HepG2 (cell line): ENCODE measurements around the gene PSMB1. TPM values are rescaled to one million over a fixed set of nuclear protein-coding genes. Genes with fewer than 3 reads are reported as not detected.
A peak's percentile ranks its signal among the peaks of the same experiment; 100 is the strongest.

ENCODE experiments used
- ELF1 ChIP-seq: sonication (generic); formaldehyde crosslinking; IDR thresholded peaks from 2 replicates; pipeline ENCODE4 v1.4.0; 2020; ENCODE audit warnings: missing genetic modification reagents
- GTF2F1 ChIP-seq: fragments of 150-350 bp; IDR thresholded peaks from 2 replicates; pipeline ENCODE4 v1.6.1; 2014; ENCODE audit warnings: low read length
- GZF1 ChIP-seq: sonication (generic); formaldehyde crosslinking; IDR thresholded peaks from 2 replicates; pipeline ENCODE4 v1.5.1; 2020; ENCODE audit warnings: mild to moderate bottlenecking, missing genetic modification reagents
- HCFC1 ChIP-seq: fragments of 150-350 bp; IDR thresholded peaks from 2 replicates; pipeline ENCODE4 v1.6.1; 2014; ENCODE audit warnings: low read depth, low read length
- HNF1B ChIP-seq: sonication (generic); formaldehyde crosslinking; IDR thresholded peaks from 2 replicates; pipeline ENCODE4 v1.5.1; 2020; ENCODE audit warnings: mild to moderate bottlenecking, moderate library complexity, missing genetic modification reagents
- HOXA3 ChIP-seq: sonication (generic); formaldehyde crosslinking; IDR thresholded peaks from 2 replicates; pipeline ENCODE4 v1.5.0; 2020; ENCODE audit warnings: missing genetic modification reagents
- KLF13 ChIP-seq: sonication (generic); formaldehyde crosslinking; IDR thresholded peaks from 2 replicates; pipeline ENCODE4 v1.4.0; 2020; ENCODE audit warnings: mild to moderate bottlenecking, missing genetic modification reagents
- NFKBIZ ChIP-seq: IDR thresholded peaks from 2 replicates; pipeline ENCODE4 v1.6.1; 2018; ENCODE audit warnings: missing genetic modification reagents, missing compliant biosample characterization
- NR2F1 ChIP-seq, 2 experiments: fragments of 450-650 bp in 1 of 2; formaldehyde crosslinking in 1 of 2; IDR thresholded peaks; 2 replicates each; pipeline versions ENCODE4 v1.5.0 to v1.6.1; 2016 to 2020; ENCODE audit warnings: mild to moderate bottlenecking in 1 of 2, missing compliant biosample characterization in 1 of 2, missing genetic modification reagents in 1 of 2, moderate library complexity in 1 of 2
- PAX8 ChIP-seq: sonication (generic); formaldehyde crosslinking; IDR thresholded peaks from 2 replicates; pipeline ENCODE4 v1.8.0; 2022; ENCODE audit warnings: mild to moderate bottlenecking, missing genetic modification reagents, borderline replicate concordance
- SYNCRIP ChIP-seq: fragments of 200-400 bp; formaldehyde crosslinking; IDR thresholded peaks from 2 replicates; pipeline ENCODE4 v1.6.1; 2018; ENCODE audit warnings: mild to moderate bottlenecking, low read depth, low read length; ENCODE audit not compliant: insufficient read depth
- TBX3 ChIP-seq: fragments of 450-650 bp; IDR thresholded peaks from 2 replicates; pipeline ENCODE4 v1.6.1; 2017; ENCODE audit warnings: antibody characterized with exemption, mild to moderate bottlenecking, inconsistent platforms, borderline replicate concordance
- TMF1 ChIP-seq: sonication (generic); formaldehyde crosslinking; IDR thresholded peaks from 2 replicates; pipeline ENCODE4 v1.8.1; 2022; ENCODE audit warnings: low read depth, missing genetic modification reagents
- TP53 ChIP-seq: sonication (generic); formaldehyde crosslinking; conservative IDR thresholded peaks from 2 replicates; pipeline ENCODE4 v1.4.0; 2020; ENCODE audit warnings: missing genetic modification reagents
- ZNF234 ChIP-seq: sonication (generic); formaldehyde crosslinking; conservative IDR thresholded peaks from 2 replicates; pipeline ENCODE4 v1.5.1; 2020; ENCODE audit warnings: mild to moderate bottlenecking, missing genetic modification reagents
- ZNF281 ChIP-seq: sonication (generic); formaldehyde crosslinking; IDR thresholded peaks from 2 replicates; pipeline ENCODE4 v1.4.0; 2020; ENCODE audit warnings: missing genetic modification reagents, borderline replicate concordance
- ZNF530 ChIP-seq: sonication (generic); formaldehyde crosslinking; IDR thresholded peaks from 2 replicates; pipeline ENCODE4 v1.5.0; 2020; ENCODE audit warnings: low read depth, mild to moderate bottlenecking, missing genetic modification reagents
- ZSCAN21 ChIP-seq: sonication (generic); formaldehyde crosslinking; IDR thresholded peaks from 2 replicates; pipeline ENCODE4 v1.8.0; 2022; ENCODE audit warnings: mild to moderate bottlenecking, missing genetic modification reagents, moderate library complexity, borderline replicate concordance
- polyA plus RNA-seq, 8 experiments: library from polyadenylated mRNA; depleted of rRNA in 3 of 8; stranded (reverse) in 7 of 8; unstranded in 1 of 8; fragments of >200 nt; fragmentation: Illumina TruSeq in 4 of 8; extraction: Trizol in 4 of 8; gene quantifications; 2 replicates each; pipeline versions ENCODE4 v1.2.1 to v1.2.3, GENCODE V29; 2011 to 2016; ENCODE audit warnings: low read depth in 4 of 8, missing spikeins in 1 of 8, mixed read lengths in 1 of 8; ENCODE audit not compliant: insufficient read depth in 1 of 8
- total RNA-seq, 5 experiments: library from RNA; depleted of rRNA; stranded (reverse); fragments of >200 nt; fragmentation: Illumina TruSeq; extraction: Trizol; gene quantifications; 2 replicates each; pipeline ENCODE4 v1.2.3, GENCODE V29; 2016; ENCODE audit warnings: low read depth in 1 of 5
- TF ChIP-seq, protein P1 (sequence below): sonication (generic); formaldehyde crosslinking; IDR thresholded peaks from 2 replicates; pipeline ENCODE4 v1.8.0; 2022; ENCODE audit warnings: missing genetic modification reagents, low read depth, mild to moderate bottlenecking, borderline replicate concordance
- TF ChIP-seq, protein P2 (sequence below): sonication (generic); formaldehyde crosslinking; conservative IDR thresholded peaks from 2 replicates; pipeline ENCODE4 v1.8.0; 2022; ENCODE audit warnings: missing genetic modification reagents
- TF ChIP-seq, protein P3 (sequence below): sonication (generic); formaldehyde crosslinking; IDR thresholded peaks from 2 replicates; pipeline ENCODE4 v1.5.1; 2020; ENCODE audit warnings: missing genetic modification reagents, mild to moderate bottlenecking, borderline replicate concordance

PSMB1 gene
- total and polyA plus RNA-seq, 2 of the 13 experiments (the other 11 are each of a cell fraction or from before 2014, with no cell fraction given), result 528 to 592 TPM

GRCh38 chr6:170552765-170553533 is at the start of gene PSMB1 (continued):
- peak; percentile 89 for TF ChIP-seq ZNF281 (CRISPR knock-in tag)
- TF ChIP-seq ELF1, result peak; percentile 94
- TF ChIP-seq TP53 (CRISPR knock-in tag), result peak; percentile 48; the same call in 1 of the 2 replicates
- no peak for TF ChIP-seq PAX8 (CRISPR knock-in tag)
- TF ChIP-seq NFKBIZ, result peak; percentile 54; the same call in 1 of the 2 replicates
- no peak for TF ChIP-seq GZF1 (CRISPR knock-in tag)
- peak; percentile 42; the same call in 1 of the 2 replicates for TF ChIP-seq HNF1B (CRISPR knock-in tag)
- TF ChIP-seq NR2F1 (CRISPR knock-in tag; IDR thresholded peaks at IDR 0.05), result no peak
- TF ChIP-seq, protein P1, sequence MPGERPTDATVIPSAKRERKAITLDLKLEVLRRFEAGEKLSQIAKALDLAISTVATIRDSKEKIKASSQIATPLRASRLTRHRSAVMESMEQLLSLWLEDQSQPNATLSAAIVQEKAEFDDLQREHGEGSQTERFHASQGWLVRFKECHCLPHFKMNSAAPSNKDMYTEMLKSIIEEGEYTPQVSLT (CRISPR knock-in tag), result no peak
- peak; percentile 70 for TF ChIP-seq HCFC1
- no peak for TF ChIP-seq KLF13 (CRISPR knock-in tag)
- no peak for TF ChIP-seq GTF2F1
- no peak for TF ChIP-seq ZNF530 (CRISPR knock-in tag)
- TF ChIP-seq, protein P2, sequence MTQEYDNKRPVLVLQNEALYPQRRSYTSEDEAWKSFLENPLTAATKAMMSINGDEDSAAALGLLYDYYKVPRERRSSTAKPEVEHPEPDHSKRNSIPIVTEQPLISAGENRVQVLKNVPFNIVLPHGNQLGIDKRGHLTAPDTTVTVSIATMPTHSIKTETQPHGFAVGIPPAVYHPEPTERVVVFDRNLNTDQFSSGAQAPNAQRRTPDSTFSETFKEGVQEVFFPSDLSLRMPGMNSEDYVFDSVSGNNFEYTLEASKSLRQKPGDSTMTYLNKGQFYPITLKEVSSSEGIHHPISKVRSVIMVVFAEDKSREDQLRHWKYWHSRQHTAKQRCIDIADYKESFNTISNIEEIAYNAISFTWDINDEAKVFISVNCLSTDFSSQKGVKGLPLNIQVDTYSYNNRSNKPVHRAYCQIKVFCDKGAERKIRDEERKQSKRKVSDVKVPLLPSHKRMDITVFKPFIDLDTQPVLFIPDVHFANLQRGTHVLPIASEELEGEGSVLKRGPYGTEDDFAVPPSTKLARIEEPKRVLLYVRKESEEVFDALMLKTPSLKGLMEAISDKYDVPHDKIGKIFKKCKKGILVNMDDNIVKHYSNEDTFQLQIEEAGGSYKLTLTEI (CRISPR knock-in tag), result no peak
- TF ChIP-seq ZNF234 (CRISPR knock-in tag), result no peak
- no peak for TF ChIP-seq SYNCRIP
- peak; percentile 99 for TF ChIP-seq HOXA3 (CRISPR knock-in tag)
- TF ChIP-seq TMF1, result 0 out of 2 replicates have a peak, but pooled peaks have one; percentile 64
- TF ChIP-seq ZSCAN21 (CRISPR knock-in tag), result peak; percentile 74
- no peak for TF ChIP-seq TBX3
- TF ChIP-seq, protein P3, sequence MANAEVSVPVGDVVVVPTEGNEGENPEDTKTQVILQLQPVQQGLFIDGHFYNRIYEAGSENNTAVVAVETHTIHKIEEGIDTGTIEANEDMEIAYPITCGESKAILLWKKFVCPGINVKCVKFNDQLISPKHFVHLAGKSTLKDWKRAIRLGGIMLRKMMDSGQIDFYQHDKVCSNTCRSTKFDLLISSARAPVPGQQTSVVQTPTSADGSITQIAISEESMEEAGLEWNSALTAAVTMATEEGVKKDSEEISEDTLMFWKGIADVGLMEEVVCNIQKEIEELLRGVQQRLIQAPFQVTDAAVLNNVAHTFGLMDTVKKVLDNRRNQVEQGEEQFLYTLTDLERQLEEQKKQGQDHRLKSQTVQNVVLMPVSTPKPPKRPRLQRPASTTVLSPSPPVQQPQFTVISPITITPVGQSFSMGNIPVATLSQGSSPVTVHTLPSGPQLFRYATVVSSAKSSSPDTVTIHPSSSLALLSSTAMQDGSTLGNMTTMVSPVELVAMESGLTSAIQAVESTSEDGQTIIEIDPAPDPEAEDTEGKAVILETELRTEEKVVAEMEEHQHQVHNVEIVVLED, result peak; percentile 78
